Measurements from ENCODE around the gene PID1. TPM values are rescaled to one million over a fixed set of nuclear protein-coding genes. Genes with fewer than 3 reads are reported as not detected.
"Not testable (repeated sequence)": the region's sequence is repeated elsewhere in the genome, so short reads cannot be mapped to it uniquely, and the experiment has no call there.

PID1 gene
- total RNA-seq, 2 donors from 2014 or later: 39.2 to 51.2 TPM

DNA sequence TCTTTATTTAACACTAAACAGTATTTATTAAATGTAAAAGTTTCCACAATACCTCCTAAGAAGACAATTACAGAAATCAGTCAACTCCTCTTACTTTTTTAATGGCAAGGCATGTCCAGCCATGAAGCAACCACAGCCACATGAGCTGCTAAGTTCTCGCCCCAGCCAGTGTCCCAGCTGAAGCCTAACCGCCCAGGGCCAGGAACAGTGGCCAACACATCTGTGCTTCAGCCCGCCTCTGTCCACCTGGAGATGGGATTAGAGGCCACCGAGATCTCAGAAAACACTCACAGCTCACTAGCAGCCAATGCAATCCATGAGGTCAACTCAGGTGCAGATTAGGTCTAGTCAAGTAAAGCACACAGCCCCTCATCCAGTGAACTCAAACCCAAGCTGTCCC, 40.2 kb downstream of the PID1 start:
- DNase-seq: no peak
- ATAC-seq: no peak
- intact Hi-C loops (cut with DNase I, micrococcal nuclease): no loop called here

DNA sequence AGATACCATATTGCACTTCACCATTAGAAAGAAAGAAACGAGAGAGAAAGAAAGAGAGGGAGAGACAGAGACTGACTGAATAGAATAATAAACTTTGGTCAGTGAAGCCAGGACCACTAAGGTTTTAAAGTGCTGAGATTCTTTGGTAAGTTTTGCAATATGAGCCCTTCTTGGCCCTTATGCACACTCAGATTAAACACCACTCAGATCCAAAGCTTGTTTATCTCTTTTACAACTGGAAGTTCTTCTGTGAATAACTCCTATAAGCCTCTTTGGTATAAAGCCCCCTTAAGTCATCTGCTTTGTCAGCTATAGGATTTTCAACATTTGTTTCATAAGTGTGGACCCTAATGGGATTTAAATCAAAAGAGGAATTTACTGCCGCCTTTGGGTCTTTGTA, 40.8 kb downstream of the PID1 start:
- no peak for DNase-seq
- no peak for ATAC-seq
- intact Hi-C loops (cut with DNase I, micrococcal nuclease): no loop called here

- intact Hi-C loops (cut with DNase I, micrococcal nuclease): no loop called here
- ATAC-seq: no peak
Observed at GRCh38 chr2:229226382-229226781, 44.7 kb downstream of the PID1 start.

DNA sequence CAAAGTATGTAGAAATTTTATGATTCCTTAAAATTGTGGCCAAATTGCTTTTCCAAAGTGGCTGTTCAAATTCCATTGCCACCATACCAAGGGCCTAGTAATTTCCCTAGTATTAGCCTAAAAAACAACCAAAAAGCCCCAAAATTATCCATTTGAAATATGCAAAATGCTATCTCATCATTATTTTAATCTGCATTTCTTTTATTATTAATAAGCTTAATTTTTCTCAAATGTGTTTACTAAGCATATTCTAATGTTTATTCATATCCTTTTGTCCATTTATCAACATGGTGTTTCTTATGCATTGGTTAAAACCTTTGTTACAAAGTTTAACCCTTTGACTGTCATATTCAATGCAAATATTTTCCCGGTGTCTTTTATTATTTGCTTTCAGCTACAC, 48.0 kb downstream of the PID1 start:
- intact Hi-C loops (cut with DNase I, micrococcal nuclease): no loop called here
- ATAC-seq (no peak), DNase-seq (no peak)

More at GRCh38 chr2:229226382-229226781, 44.7 kb downstream of the PID1 start:
- DNase-seq: no peak

- intact Hi-C loops (cut with DNase I, micrococcal nuclease): no loop called here
- ATAC-seq (no peak), DNase-seq (no peak)
Observed at GRCh38 chr2:229221641-229222040, 49.4 kb downstream of the PID1 start.

DNA sequence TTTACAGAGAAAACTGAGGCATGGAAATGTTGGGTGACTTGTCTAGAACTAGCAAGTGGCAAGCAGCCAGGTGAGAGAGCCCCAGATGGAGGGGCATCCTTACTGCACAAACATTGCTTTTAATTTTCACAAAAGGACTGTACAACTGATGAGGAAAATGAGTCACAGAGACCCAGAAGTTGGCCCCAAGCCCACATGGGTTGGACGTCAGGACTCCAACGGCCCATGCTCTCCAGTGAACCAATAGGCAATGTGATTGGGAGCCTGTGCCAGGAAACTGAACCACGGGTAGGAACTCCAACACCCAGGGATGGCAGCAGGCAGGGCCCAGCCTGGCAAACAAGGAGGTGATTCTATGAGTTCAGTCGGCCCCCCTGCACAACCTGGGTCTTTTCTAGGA, 50.8 kb downstream of the PID1 start:
- ATAC-seq (no peak), DNase-seq (no peak)
- intact Hi-C loops (cut with DNase I, micrococcal nuclease): no loop called here

DNA sequence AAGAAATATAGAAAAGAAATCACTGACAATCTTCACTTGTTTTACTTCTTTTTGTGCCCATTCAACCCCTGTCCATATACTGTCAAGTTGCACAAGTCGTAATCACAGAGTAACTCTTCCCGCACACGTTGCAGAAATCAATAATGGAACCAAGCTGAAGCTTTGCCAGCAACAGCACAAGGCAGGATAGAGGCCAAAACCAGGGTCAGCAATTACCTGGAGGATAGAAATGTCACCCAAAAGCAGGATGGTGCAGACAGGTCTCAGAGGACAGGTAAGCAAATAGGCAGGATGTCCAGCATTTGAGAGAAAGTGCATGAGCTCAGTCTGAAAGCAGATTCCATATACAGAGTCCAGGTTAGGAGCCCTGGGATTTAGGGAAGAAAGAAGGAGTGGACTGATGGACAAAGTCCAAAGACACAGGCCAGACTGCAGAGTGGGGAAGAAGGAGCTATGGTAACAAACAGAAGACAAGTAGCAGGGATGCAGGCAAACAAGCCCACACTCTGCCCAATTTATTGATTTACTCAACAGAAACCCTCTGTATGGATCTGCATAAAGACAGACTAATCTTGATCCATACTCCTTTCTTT, 52.7 kb downstream of the PID1 start:
- ATAC-seq: peak; percentile 67
- no peak for DNase-seq
- intact Hi-C loops (cut with DNase I, micrococcal nuclease): no loop called here

DNA sequence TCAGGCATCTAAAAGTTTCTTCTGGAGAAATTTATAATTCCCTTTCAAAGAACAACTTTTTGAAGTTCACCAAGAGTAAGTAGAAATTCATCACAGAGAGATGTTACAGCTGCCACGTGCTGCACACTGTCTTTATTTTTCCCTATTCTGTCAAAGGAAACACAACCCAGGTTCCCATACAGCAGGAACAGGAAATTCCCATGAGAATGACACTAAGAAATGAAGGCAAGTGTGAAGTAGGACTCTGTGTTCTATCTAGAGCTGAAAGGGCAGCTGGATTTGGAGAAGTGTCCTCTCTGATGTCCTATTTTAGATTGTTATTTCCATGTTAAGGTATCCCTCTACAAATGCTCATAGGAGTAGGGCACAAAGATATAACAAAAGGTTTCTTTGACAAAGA, 58.8 kb downstream of the PID1 start:
- DNase-seq: no peak
- ATAC-seq: no peak
- intact Hi-C loops (cut with DNase I, micrococcal nuclease): no loop called here

GRCh38 chr2:229210641-229211040, 60.4 kb downstream of the PID1 start:
- ATAC-seq (no peak), DNase-seq (no peak)
- intact Hi-C loops (cut with DNase I, micrococcal nuclease): no loop called here

- intact Hi-C loops (cut with DNase I, micrococcal nuclease): no loop called here
- ATAC-seq (peak; percentile 66), DNase-seq (peak; percentile 35 to 39)
Observed at GRCh38 chr2:229206548-229206947, 64.5 kb downstream of the PID1 start.

DNA sequence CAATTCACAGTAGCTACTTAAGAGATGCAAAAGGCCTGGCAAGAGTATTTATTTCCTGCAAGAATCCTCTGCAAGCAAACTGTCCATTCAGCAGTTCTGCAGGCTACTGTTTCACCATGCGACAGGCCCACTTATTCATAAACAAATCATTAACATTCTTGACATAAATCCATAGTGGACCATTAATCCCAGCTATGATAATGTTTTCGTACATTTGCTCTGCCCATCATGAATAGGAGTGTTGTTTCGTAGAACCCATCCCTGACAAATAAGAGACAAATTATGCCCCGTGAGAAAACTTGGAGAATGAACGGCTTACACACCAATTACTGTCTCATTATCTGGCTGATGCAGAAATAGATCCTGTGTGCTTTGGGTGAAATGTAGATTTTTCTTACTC, 65.4 kb downstream of the PID1 start:
- DNase-seq (no peak), ATAC-seq (no peak)
- intact Hi-C loops (cut with DNase I, micrococcal nuclease): no loop called here

- intact Hi-C loops (cut with DNase I, micrococcal nuclease): no loop called here
- DNase-seq (no peak), ATAC-seq (no peak)
Observed at GRCh38 chr2:229202646-229203045, 68.4 kb downstream of the PID1 start.

DNA sequence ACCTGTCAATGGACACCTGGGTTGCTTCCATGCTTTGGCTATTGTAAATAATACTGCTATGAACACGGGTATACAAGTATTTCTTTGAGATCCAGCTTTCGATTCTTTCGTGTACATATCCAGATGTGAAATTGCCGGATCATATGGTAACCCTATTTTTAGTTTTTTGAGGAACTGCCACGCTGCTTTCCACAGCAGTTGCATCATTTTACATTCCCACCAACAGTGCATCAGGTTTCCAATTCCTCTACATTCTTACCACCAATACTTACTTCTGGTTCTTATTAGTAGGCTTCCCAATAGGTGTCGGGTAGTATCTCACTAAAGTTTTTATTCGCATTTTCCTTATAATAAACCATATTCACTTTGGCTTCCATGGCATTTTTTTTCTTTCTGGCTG, 69.6 kb downstream of the PID1 start:
- no peak for DNase-seq
- ATAC-seq: no peak
- intact Hi-C loops (cut with DNase I, micrococcal nuclease): no loop called here

DNA sequence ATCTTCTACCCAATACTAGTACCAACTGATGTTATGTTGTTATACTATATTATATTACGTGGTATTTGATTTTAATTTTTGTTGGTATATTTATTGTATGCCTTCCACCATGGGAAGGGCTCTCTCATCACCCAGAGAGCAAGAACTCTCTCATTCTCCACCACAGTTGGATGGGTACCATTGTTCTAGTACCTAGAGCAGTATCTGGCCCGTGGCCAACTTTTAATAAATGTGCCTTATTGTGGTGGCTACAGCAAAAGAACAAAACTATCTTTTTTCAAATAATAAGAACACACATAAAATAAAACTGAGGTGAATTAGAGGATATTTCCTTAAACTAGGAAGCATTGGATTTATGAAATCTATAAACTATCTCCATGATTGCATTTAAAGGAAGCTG, 71.8 kb downstream of the PID1 start:
- ATAC-seq: no peak
- intact Hi-C loops (cut with DNase I, micrococcal nuclease): no loop called here
- DNase-seq: no peak

DNA sequence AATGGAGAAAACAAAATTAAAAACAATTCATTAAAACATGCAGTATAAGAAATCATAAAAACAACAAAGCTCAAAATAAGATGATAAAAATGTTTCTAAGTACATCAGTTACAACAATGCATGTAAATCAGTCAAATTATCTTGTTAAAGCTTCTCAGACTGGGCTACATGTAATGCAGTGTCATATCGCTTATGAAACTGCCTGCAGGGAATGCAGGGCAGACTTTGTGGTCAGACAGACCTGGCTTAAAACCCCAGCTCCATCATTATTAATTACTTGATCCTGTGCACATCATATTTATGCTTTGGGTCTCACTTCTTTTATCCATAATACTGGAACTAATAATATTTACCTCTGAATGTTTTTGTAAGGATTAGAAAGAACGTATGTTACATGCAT, 74.6 kb downstream of the PID1 start:
- intact Hi-C loops (cut with DNase I, micrococcal nuclease): no loop called here
- ATAC-seq (no peak), DNase-seq (no peak)

GRCh38 chr2:229195346-229195947, 75.6 kb downstream of the PID1 start:
- ATAC-seq: no peak
- no peak for DNase-seq
- intact Hi-C loops (cut with DNase I, micrococcal nuclease): no loop called here

DNA sequence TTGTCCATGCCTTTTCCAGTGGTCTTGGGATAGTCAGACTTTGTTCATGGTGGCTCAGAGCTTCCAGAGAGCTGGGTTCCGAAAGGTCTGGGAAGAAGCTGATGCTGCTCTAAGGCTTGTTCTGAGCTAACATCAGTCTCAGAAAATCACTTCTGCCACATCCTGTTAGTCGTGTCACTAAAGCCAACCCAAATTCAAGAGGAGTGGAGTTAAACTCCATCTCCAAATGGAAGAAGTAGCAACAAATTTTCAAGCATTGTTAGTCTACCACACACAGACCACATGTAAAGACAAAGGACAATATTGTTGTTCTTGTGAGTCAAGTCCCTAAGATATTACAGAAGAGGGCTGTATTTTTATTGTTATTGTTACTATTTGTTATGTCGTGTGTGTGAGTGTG, 77.8 kb downstream of the PID1 start:
- DNase-seq (no peak), ATAC-seq (no peak)
- intact Hi-C loops (cut with DNase I, micrococcal nuclease): no loop called here

GRCh38 chr2:229191413-229191812, 79.7 kb downstream of the PID1 start:
- DNase-seq (no peak), ATAC-seq (no peak)
- intact Hi-C loops (cut with DNase I, micrococcal nuclease): no loop called here

DNA sequence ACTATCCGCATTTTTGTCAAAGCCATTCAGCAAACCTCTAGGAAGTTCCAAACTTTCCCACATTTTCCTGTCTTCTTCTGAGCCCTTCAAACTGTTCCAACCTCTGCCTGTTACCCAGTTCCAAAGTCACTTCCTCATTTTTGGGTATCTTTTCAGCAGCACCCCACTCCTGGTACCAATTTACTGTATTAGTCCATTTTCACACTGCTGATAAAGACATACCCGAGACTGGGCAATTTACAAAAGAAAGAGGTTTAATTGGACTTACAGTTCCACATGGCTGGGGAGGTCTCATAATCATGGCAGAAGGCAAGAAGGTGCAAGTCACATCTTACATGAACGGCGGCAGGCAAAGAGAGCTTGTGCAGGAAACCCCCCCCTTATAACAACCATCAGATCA, 84.0 kb downstream of the PID1 start:
- DNase-seq; intact Hi-C loops (cut with DNase I, micrococcal nuclease); ATAC-seq: not testable (repeated sequence)

DNA sequence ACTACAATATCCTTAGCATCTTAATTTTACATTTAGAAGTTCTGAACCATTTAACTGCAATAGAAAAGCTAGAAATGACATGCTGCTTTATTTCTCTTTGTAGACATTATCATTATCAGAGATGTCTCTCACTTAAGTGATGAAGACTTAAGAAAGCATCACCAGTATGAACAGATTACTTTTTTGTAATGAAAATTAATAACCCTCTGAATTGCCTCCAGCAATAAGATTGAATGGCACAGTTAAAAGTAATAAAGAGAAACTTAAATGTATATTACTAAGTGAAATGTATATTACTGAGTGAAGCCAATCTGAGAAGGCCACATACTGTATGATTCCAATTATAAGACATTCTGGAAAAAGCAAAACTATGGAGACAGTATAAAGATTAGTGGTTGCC, 89.4 kb downstream of the PID1 start:
- intact Hi-C loops (cut with DNase I, micrococcal nuclease): no loop called here
- DNase-seq (no peak), ATAC-seq (no peak)

DNA sequence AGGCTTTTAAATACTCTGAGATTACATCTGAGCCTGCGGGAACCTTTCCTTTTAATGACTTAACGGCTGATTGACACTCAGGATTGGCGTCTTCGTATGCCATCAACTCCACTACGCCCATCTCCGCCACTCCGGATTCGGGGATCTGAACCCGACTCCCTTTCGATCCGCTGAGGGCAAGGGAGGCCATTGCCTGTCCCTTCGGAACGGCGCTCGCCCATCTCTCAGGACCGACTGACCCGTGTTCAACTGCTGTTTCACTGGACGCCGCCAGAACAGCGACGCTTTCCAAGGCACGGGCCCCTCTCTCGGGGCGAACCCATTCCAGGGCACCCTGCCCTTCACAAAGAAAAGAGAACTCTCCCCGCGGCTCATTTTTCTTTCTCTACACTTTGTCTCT, 90.4 kb downstream of the PID1 start:
- ATAC-seq (no peak), DNase-seq (no peak)
- intact Hi-C loops (cut with DNase I, micrococcal nuclease): no loop called here

Measured in left colon (tissue), 2 donors.